WTC11 (cell line): Measurements from ENCODE around the gene ADAMTS2.

Source experiments
- SMAD3 ChIP-seq: sonication (generic); formaldehyde crosslinking; IDR thresholded peaks from 2 replicates; pipeline ENCODE4 v1.8.0; 2022; ENCODE audit warnings: missing genetic modification reagents, mild to moderate bottlenecking, borderline replicate concordance
- TCF7 ChIP-seq: sonication (generic); formaldehyde crosslinking; IDR thresholded peaks from 2 replicates; pipeline ENCODE4 v1.8.0; 2022; ENCODE audit warnings: mild to moderate bottlenecking, low read depth, missing genetic modification reagents, moderate library complexity
- ZNF121 ChIP-seq: sonication (generic); formaldehyde crosslinking; IDR thresholded peaks from 2 replicates; pipeline ENCODE4 v1.8.0; 2023; ENCODE audit warnings: missing genetic modification reagents
- TF ChIP-seq, protein P1 (sequence below): sonication (generic); formaldehyde crosslinking; IDR thresholded peaks from 2 replicates; pipeline ENCODE4 v1.8.0; 2022; ENCODE audit warnings: mild to moderate bottlenecking, missing genetic modification reagents
- TF ChIP-seq, protein P2 (sequence below): fragments of 200-600 bp; IDR thresholded peaks from 2 replicates; pipeline ENCODE4 v1.8.0; 2022; ENCODE audit warnings: antibody characterized with exemption
- TF ChIP-seq, protein P3 (sequence below): sonication (generic); formaldehyde crosslinking; conservative IDR thresholded peaks from 2 replicates; pipeline ENCODE4 v1.8.1; 2022; ENCODE audit warnings: mild to moderate bottlenecking, missing genetic modification reagents
- TF ChIP-seq, protein P4 (sequence below): sonication (generic); formaldehyde crosslinking; IDR thresholded peaks from 2 replicates; pipeline ENCODE4 v1.8.0; 2022; ENCODE audit warnings: mild to moderate bottlenecking, missing genetic modification reagents
- TF ChIP-seq, protein P5 (sequence below): sonication (generic); formaldehyde crosslinking; IDR thresholded peaks from 2 replicates; pipeline ENCODE4 v1.8.0; 2022; ENCODE audit warnings: mild to moderate bottlenecking, missing genetic modification reagents

DNA sequence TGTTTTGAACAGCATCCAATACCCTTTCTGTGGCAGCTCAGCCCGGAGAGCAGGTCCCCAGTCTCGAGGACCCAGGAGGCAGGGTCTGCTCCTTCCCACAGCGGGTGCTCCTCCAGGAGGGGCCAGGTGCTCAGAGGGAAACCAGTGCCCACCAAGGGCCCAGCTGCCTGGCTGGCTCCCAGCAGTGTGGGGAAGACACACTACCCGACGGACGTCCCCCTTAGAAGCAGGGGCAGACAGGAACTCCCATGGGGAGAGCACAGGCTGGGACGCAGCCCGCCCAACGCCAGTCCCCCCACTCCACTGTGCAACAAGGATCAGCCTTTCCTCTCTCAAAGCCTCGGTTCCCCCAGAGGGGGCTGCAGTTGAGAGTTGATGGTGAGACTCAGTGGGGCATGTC, 57.6 kb downstream of the ADAMTS2 start:
- TF ChIP-seq, protein P1, sequence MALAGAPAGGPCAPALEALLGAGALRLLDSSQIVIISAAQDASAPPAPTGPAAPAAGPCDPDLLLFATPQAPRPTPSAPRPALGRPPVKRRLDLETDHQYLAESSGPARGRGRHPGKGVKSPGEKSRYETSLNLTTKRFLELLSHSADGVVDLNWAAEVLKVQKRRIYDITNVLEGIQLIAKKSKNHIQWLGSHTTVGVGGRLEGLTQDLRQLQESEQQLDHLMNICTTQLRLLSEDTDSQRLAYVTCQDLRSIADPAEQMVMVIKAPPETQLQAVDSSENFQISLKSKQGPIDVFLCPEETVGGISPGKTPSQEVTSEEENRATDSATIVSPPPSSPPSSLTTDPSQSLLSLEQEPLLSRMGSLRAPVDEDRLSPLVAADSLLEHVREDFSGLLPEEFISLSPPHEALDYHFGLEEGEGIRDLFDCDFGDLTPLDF (CRISPR knock-in tag), result no peak
- TF ChIP-seq, protein P2, sequence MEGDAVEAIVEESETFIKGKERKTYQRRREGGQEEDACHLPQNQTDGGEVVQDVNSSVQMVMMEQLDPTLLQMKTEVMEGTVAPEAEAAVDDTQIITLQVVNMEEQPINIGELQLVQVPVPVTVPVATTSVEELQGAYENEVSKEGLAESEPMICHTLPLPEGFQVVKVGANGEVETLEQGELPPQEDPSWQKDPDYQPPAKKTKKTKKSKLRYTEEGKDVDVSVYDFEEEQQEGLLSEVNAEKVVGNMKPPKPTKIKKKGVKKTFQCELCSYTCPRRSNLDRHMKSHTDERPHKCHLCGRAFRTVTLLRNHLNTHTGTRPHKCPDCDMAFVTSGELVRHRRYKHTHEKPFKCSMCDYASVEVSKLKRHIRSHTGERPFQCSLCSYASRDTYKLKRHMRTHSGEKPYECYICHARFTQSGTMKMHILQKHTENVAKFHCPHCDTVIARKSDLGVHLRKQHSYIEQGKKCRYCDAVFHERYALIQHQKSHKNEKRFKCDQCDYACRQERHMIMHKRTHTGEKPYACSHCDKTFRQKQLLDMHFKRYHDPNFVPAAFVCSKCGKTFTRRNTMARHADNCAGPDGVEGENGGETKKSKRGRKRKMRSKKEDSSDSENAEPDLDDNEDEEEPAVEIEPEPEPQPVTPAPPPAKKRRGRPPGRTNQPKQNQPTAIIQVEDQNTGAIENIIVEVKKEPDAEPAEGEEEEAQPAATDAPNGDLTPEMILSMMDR, result no peak
- TF ChIP-seq, protein P3, sequence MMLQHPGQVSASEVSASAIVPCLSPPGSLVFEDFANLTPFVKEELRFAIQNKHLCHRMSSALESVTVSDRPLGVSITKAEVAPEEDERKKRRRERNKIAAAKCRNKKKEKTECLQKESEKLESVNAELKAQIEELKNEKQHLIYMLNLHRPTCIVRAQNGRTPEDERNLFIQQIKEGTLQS (CRISPR knock-in tag), result no peak
- no peak for TF ChIP-seq TCF7 (CRISPR knock-in tag)
- TF ChIP-seq, protein P4, sequence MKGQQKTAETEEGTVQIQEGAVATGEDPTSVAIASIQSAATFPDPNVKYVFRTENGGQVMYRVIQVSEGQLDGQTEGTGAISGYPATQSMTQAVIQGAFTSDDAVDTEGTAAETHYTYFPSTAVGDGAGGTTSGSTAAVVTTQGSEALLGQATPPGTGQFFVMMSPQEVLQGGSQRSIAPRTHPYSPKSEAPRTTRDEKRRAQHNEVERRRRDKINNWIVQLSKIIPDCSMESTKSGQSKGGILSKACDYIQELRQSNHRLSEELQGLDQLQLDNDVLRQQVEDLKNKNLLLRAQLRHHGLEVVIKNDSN (CRISPR knock-in tag), result no peak
- TF ChIP-seq SMAD3, result no peak
- TF ChIP-seq, protein P5, sequence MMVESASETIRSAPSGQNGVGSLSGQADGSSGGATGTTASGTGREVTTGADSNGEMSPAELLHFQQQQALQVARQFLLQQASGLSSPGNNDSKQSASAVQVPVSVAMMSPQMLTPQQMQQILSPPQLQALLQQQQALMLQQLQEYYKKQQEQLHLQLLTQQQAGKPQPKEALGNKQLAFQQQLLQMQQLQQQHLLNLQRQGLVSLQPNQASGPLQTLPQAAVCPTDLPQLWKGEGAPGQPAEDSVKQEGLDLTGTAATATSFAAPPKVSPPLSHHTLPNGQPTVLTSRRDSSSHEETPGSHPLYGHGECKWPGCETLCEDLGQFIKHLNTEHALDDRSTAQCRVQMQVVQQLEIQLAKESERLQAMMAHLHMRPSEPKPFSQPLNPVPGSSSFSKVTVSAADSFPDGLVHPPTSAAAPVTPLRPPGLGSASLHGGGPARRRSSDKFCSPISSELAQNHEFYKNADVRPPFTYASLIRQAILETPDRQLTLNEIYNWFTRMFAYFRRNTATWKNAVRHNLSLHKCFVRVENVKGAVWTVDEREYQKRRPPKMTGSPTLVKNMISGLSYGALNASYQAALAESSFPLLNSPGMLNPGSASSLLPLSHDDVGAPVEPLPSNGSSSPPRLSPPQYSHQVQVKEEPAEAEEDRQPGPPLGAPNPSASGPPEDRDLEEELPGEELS (CRISPR knock-in tag), result no peak
- no peak for TF ChIP-seq ZNF121 (CRISPR knock-in tag)
